Stimulated activated CD8-positive, alpha-beta memory T cell treated with anti-CD3 and anti-CD28 coated beads, Interleukin-15, amount 100 ng/mL, for 4 hours (primary cell): ENCODE data around the gene TSTD2.

Experiments
- DNase-seq, 2 donors: peaks; one replicate each; pipeline ENCODE4 v3.0.0-alpha.2; 2020; ENCODE audit warnings: low read depth in 2 of 2

TSTD2 gene

GRCh38 chr9:97632985-97633858 lies at the start of gene TSTD2, which contains the start of gene NCBP1:
Gene TSTD2, minus strand, starts transcription at chr9:97633368. Its CDS starts 5,806 bp downstream, at chr9:97627562.
Gene NCBP1, plus strand, starts transcription at chr9:97633821. Its CDS starts 61 bp downstream, at chr9:97633882.
- DNase-seq = peak; percentile 87 to 91

GRCh38 chr9:97682242-97682641 lies 49.1 kb upstream of the TSTD2 start:
- DNase-seq = no peak

DNA sequence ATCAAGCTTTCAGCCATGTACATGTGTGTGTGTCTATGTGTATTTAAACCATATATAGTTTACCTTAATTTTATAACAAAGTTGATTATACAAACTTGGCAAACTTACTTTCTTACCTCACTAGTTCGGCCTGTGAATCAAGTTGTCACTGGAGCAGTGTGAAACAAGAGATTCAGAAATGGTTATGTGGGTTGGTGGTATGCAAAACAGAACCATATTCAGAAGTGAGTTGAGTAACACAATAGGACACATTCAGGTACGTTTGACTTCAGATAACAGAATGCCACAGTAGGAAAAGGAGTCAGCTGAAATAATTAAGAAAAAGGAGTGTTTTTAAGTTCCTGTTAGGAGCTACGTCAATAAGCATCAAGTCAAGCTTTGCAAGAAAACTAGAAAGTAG lies 42.5 kb upstream of the TSTD2 start:
- DNase-seq = no peak

GRCh38 chr9:97673922-97674321 lies 40.8 kb upstream of the TSTD2 start:
- no peak for DNase-seq

GRCh38 chr9:97672403-97672802 lies 39.2 kb upstream of the TSTD2 start:
- no peak for DNase-seq

DNA sequence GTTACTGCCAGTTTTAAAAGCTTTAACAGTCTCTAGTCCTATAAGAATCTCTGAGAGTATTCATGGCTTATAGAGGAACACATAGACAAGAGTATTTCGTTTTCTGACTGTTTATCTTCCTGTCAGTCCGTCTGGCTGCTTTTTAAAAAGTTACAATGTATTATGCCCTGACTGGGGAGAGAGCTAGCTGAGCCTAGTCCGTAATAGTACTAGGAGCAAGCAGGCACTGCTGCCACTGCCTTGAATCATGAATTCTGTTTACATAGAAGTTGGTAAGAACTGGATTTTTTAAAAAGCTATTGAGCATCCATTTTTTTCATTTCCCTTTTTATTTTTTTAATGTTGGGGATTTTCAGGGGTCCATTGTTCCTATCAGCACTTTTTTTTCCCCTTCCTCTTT lies 37.4 kb upstream of the TSTD2 start:
- DNase-seq = no peak

- DNase-seq = no peak
Observed at GRCh38 chr9:97668485-97668884, 35.3 kb upstream of the TSTD2 start.

GRCh38 chr9:97666907-97667686 lies 33.9 kb upstream of the TSTD2 start:
- DNase-seq = no peak

DNA sequence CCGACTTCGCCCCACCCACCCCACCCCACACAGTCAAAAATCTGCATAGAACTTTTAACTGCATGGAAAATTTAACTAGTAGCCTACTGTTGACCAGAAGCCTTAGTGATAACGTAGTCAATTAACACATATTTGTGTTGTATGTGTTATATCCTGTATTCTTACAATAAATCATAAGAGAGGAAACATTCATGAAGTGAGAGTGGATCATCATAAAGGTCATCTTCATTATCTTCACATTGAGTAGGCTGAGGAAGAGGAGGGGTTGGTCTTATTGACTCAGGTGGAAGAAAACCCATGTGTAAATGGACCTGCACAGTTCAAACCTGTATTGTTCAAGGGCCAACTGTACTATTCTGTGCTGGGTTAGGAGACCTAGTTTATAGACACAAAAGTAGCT lies 32.6 kb upstream of the TSTD2 start:
- no peak for DNase-seq

- DNase-seq = no peak
Observed at GRCh38 chr9:97660847-97661246, 27.7 kb upstream of the TSTD2 start.

GRCh38 chr9:97660340-97660739 lies 27.2 kb upstream of the TSTD2 start:
- DNase-seq = no peak

DNA sequence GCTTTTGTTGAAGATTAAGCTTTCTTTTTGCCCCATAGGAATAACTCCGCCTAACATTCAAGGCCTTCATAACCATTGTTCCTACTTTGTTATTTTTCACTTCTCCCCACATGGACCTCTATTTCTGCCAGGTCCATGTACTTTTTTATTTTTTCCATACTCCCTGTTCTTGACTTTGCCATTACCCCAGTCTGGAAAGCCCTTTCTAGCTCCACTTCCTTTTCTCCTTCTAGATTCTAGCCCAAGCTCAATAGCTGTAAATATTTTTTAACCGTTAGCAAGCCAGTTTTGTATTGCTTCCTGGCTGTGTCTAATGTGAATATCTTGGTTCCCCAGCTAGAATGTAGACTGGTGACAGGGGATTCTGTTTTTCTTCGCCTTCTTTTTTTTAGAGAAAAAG lies 26.6 kb upstream of the TSTD2 start:
- DNase-seq = no peak

DNA sequence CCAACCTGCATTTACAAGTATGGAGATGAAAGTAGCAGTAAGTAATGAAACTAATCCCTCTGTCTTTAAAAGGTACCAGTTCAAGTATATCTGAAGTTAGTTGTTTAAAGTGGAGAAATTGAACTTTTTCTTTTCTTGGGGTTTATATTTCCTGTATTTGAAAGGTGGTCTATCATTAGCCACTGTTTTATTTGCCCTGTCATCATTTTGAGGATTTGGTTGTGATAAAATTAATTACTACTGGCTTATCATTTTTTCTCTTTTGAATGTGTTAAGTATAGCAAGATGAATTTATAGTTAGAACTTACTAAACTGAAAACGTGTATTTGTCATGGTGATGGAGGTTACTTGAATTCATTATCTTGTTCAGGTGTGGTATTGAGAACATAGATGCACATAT lies 25.5 kb upstream of the TSTD2 start:
- DNase-seq = no peak

- no peak for DNase-seq
Observed at GRCh38 chr9:97651646-97652045, 18.5 kb upstream of the TSTD2 start.

- no peak for DNase-seq
Observed at GRCh38 chr9:97647996-97648395, 14.8 kb upstream of the TSTD2 start.

DNA sequence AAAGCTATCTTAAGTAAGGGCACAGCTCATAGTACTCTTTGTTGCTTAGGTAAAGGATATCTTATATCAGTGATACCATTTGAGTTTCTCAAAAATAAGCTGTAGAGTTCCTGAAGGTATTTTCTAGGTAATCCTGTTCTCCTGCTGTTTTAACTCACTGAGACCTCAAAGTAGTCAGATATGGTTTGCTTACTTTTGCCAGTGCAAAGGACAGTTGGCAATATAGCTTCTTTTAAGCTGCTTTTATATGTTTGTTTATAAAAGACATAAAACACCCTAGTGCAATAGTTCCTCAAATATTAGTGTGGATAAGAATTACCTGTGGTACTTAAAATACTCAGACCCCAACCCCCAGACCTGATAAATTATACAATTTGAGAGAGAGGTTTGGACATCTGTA lies 12.6 kb upstream of the TSTD2 start:
- no peak for DNase-seq

- DNase-seq = no peak
Observed at GRCh38 chr9:97640325-97640724, 7.2 kb upstream of the TSTD2 start.

GRCh38 chr9:97638666-97639065 lies 5.5 kb upstream of the TSTD2 start:
- DNase-seq = no peak

DNA sequence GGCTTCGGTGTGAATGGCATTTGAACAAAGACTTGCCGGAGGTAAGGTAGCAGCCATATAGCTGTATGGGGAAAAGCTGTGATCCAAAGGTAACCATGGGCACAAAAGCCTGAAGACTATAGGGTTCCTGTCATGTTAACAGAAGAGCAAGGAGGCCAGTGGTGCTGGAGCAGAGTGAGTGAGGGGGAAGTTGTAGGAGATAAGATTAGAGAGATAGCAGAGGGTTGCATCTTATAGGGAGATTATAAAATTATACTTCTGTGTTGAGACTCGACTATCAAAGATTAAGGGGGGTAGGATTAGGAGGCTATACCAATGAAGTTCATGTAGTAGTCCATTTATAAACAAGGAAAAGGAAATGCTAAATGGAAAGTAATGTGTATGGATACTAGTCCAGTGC lies 3.7 kb upstream of the TSTD2 start:
- no peak for DNase-seq

DNA sequence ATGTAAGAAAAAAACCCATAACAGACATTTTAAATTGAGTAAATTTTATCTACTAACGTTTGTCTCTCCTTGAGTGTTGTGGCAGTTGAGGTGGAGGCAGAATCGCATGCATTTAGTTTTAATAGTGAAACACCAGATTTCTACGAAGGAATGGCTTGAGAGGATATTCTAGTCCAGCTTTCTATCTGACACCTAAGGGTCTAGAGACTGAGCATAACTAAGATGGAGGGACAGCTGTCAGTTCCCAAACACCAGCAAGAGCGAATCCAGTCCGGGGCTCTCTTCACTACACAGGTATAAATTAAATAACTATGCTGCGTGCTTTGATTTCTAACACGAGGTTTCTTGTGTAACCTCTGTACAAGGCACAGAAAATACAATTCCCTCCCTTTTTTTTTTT lies 1.9 kb upstream of the TSTD2 start:
- DNase-seq = no peak

DNA sequence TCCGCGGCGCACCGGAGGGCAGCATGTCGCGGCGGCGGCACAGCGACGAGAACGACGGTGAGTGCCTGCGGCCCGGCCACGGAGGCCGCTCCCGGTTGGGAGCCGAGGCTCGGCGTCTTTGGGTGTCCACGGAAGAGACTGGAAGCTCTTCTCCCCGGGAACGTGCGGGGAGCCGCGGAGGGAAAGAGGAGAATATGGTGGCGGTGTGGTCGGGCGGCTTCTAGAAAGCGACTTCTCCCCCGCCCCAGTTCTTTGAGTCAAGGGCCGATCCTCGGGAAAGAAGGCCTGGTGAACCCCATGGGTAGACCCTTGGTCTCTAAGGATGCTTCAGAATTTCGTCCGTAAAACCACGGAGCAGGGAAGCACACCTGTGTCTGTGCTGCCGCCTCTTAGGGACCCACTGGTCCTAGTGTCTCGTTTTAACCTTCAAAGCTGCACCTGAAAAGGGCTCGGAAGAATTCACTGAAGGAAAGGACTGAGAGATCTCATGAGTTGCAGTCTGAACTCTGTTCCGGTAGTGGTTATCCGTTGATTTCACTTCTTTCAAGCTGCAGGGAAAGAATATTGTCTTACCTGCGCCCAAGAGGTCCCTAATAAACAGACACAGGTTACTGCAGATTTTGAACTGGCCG lies 807 bp upstream of the TSTD2 start:
- peak in 1 of 2 donors; percentile 9 for DNase-seq

DNA sequence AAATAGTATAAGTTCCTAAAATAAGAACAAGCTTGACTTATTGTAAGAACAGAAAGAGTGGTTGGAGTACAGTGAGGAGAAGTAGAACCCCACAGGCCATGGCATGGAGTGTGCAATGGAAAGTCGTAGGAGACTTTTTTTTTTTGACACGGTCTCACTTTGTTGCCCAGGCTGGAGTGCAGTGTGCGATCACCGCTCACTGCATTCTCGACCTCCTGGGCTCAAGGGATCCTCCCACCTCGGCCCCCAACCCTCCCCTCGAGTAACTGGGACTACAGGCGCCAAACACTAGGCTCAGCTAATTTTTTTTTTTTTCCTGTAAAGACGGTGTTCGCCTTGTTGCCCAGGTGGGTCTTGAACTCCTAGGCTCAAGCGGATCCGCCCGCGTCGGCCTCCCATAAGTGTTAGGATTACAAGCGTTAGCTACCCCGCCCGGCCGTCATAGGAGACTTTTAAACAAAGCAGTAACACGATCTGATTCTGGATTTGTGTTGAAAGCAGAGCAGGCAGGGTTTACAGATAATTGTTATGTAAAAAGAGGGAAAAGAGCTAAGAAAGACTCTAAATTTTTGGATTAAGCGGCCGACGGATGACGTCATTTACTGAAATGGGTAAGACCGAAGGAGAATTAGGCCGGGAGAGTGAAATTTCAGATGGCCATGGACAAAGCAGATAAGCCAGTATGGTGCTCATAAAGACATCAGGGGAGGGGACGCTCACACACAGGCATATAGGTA lies 752 bp downstream of the TSTD2 start:
- DNase-seq = no peak
